ENCODE measurements around the gene OGG1. TPM values are rescaled to one million over a fixed set of nuclear protein-coding genes. Genes with fewer than 3 reads are reported as not detected.

Gene OGG1
- total RNA-seq, 3 donors from 2014 or later = 23.3 to 33.0 (median 28.6) TPM

DNA sequence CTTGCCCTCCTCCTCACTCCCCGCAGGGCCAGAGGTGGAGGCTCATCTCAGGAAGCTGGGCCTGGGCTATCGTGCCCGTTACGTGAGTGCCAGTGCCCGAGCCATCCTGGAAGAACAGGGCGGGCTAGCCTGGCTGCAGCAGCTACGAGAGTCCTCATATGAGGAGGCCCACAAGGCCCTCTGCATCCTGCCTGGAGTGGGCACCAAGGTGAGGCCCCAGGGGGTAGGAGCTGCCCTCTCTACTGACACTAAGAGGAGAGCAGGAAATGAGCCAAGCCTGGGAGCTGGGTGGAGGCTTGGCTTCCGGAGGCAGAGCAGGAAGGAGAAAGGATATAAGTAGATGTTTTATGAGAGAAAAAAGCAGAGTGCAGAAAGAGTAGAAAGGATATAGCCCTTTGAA is 4.9 kb downstream of the OGG1 start:
- ATAC-seq = peak; percentile 15
- no peak for DNase-seq
- Histone ChIP-seq H3K36me3 (ENCODE audit: low read depth) (no peaks in the 10 kb centered on the region), H3K4me1 (ENCODE audit: low read depth) (peaks cover 14% of the 10 kb centered on the region), H3K4me3 (no peak overlapping the region), H3K9me3 (no peaks in the 10 kb centered on the region)
- TF ChIP-seq, protein P1, sequence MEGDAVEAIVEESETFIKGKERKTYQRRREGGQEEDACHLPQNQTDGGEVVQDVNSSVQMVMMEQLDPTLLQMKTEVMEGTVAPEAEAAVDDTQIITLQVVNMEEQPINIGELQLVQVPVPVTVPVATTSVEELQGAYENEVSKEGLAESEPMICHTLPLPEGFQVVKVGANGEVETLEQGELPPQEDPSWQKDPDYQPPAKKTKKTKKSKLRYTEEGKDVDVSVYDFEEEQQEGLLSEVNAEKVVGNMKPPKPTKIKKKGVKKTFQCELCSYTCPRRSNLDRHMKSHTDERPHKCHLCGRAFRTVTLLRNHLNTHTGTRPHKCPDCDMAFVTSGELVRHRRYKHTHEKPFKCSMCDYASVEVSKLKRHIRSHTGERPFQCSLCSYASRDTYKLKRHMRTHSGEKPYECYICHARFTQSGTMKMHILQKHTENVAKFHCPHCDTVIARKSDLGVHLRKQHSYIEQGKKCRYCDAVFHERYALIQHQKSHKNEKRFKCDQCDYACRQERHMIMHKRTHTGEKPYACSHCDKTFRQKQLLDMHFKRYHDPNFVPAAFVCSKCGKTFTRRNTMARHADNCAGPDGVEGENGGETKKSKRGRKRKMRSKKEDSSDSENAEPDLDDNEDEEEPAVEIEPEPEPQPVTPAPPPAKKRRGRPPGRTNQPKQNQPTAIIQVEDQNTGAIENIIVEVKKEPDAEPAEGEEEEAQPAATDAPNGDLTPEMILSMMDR (IDR thresholded peaks at IDR 0.05) = no peak
- intact Hi-C loops (cut with DNase I, micrococcal nuclease) = no loop called here

DNA sequence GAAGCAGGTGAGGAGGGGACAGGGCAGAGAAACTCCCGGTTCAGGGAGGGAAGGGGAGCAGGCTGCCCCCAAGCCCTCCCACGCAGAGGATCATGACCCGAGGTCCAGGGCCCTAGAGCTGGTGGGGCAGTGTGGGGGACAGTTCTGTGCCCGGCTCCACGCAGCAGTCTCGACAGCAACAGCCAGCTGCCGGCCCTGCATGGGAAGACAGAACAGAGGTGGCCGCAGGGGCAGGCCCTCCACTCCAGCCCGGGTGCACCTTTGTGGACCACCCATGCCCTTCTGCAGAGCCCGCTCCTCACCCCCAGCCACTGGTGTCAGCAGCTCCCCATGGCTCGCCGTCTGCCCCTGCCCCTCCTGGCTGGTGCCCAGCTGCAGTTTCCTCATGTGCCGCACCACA is 7.7 kb downstream of the OGG1 start:
- no peak for DNase-seq
- intact Hi-C loops (cut with DNase I, micrococcal nuclease) = no loop called here
- Histone ChIP-seq H3K4me3 (no peak overlapping the region), H3K9me3 (no peaks in the 10 kb centered on the region), H3K36me3 (ENCODE audit: low read depth) (no peaks in the 10 kb centered on the region), H3K4me1 (ENCODE audit: low read depth) (no peaks in the 10 kb centered on the region)
- TF ChIP-seq, protein P1 (IDR thresholded peaks at IDR 0.05) = no peak
- no peak for ATAC-seq

DNA sequence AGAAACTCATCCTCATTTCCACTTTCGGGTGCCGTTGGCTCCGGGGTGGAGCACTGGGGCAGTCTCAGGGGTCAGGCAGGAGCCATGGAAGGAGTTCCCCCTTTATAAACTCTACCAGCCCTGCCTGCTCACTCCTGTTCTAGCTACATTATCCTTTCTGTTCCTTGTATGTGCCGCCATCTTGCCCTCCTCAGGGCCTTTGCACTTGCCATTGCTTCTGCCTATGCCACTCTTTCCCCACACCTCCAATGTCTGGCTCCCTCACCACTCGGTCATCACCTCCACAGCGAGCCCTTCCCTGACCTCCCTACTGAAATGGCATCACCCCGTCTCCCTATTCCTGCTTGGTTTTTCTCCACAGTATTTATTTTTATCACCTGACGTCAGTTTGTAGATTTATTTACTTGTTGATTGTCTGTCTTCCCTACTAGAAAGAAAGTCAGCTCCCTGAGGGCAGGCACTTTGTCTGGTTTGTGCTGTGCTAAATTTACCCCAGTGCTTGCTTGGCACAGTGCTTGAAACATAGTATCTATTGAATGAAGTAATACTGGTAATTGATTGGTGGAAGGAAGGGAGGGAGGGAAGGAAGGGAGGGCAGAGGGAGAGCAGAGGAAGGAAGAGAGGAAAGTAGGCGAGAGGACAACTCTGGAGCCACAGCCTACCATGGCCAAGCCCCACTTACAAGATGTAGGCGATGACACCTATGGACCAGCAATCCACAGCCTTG is 11.2 kb downstream of the OGG1 start:
- Histone ChIP-seq H3K4me1 (ENCODE audit: low read depth) (no peaks in the 10 kb centered on the region), H3K9me3 (no peaks in the 10 kb centered on the region), H3K4me3 (no peak overlapping the region), H3K36me3 (ENCODE audit: low read depth) (peaks cover 3% of the 10 kb centered on the region)
- TF ChIP-seq, protein P1 (IDR thresholded peaks at IDR 0.05) = no peak
- no peak for DNase-seq
- intact Hi-C loops (cut with DNase I, micrococcal nuclease) = no loop called here
- no peak for ATAC-seq

DNA sequence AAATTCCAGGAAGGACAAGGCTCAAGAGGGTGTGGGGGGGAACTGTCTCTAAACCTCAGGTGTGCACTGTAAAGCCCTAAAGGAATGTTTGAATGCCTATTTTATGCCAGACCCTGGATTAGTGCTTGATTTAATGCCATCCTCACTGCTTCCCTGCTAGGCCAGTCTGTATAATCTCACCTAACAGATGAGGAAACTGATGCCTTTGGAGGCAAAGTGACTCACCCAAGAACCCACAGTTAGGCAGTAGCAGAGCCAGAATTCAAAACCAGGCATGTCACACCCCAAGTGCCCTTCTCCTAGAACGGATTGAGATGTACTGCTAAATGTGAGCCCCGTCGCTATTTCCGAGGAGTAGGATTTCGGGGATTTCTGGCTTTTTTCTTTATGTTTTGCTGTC is 12.2 kb downstream of the OGG1 start:
- intact Hi-C loops (cut with DNase I, micrococcal nuclease) = no loop called here
- no peak for DNase-seq
- ATAC-seq = no peak
- TF ChIP-seq, protein P1 (IDR thresholded peaks at IDR 0.05) = no peak
- Histone ChIP-seq H3K36me3 (ENCODE audit: low read depth) (peaks cover 3% of the 10 kb centered on the region), H3K9me3 (no peaks in the 10 kb centered on the region), H3K4me3 (no peak overlapping the region), H3K4me1 (ENCODE audit: low read depth) (no peaks in the 10 kb centered on the region)

DNA sequence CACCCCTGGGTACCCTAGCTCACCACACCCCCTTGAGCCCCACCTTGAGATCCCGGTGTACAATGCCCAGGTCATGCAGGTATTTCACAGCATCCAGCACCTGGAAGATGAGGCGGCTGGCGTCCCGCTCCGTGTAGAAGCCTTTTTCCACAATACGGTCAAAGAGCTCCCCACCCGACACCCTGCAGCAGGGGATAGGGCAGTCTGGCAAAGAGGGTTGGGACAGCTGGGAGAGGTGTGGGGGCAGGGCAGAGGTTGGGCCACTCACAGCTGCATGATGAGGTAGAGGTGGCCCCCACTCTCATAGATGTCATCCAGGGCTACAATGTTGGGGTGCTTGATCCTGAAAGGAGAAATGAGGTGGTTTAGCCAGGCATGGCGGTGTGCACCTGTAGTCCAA is 13.1 kb downstream of the OGG1 start:
- Histone ChIP-seq H3K9me3 (no peaks in the 10 kb centered on the region), H3K36me3 (ENCODE audit: low read depth) (peaks cover 3% of the 10 kb centered on the region), H3K4me3 (no peak overlapping the region), H3K4me1 (ENCODE audit: low read depth) (peaks cover 3% of the 10 kb centered on the region)
- no peak for DNase-seq
- TF ChIP-seq, protein P1 (IDR thresholded peaks at IDR 0.05) = no peak
- intact Hi-C loops (cut with DNase I, micrococcal nuclease) = no loop called here
- ATAC-seq = no peak

Measured in mucosa of descending colon (tissue), 3 donors.